GM21423 (cell line): ENCODE results near the gene ADGRE1.

Experiments
- ATAC-seq: cut with Tn5 transposase; IDR thresholded peaks from one replicate; pipeline ENCODE4 v1.9.1; 2021; ENCODE audit warnings: mild to moderate bottlenecking, moderate library complexity; ENCODE audit not compliant: unreplicated experiment

Gene ADGRE1

GRCh38 chr19:6873708-6874431, 13.5 kb upstream of the ADGRE1 start:
- no peak for ATAC-seq

DNA sequence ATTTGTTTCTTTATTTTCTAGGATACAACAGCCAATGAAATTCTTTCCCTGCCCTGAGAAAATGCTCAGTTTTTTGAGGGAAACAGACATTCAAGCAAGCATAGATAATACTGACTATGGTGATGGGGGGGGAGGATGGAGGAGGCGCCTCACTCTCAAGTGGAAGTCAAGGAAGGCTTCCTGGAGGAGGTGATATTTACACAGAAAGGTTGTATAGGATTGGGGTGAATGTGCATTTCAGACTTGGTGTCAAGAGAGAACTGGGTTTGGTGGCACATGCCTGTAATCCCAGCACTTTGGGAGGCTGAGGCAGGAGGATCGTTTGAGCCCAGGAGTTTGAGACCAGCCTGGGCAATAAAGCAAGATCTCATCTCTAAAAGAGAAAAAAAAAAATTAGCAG, 12.2 kb upstream of the ADGRE1 start:
- no peak for ATAC-seq

DNA sequence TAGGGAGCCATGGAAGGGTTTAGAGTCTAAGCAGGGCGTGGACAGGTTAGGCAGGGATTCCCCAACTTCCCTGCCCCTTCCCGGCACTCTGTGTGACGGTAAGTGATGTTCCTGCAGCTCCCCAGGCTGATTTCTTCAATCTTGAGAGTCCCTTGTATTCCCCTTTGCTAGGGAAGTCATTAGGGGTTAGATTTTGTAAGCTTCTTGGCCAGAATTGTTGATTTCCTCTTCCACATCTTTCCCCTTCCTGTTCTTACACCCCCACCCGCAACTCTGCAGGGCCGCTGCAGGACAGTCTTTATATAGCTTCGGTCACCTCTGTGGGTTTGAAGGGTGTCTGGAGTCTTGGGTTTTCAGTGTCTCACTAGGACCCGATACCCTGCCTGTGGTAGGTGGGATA, 10.6 kb upstream of the ADGRE1 start:
- ATAC-seq, result no peak

- ATAC-seq, result no peak
Measured at GRCh38 chr19:6877766-6878165, 9.6 kb upstream of the ADGRE1 start.

DNA sequence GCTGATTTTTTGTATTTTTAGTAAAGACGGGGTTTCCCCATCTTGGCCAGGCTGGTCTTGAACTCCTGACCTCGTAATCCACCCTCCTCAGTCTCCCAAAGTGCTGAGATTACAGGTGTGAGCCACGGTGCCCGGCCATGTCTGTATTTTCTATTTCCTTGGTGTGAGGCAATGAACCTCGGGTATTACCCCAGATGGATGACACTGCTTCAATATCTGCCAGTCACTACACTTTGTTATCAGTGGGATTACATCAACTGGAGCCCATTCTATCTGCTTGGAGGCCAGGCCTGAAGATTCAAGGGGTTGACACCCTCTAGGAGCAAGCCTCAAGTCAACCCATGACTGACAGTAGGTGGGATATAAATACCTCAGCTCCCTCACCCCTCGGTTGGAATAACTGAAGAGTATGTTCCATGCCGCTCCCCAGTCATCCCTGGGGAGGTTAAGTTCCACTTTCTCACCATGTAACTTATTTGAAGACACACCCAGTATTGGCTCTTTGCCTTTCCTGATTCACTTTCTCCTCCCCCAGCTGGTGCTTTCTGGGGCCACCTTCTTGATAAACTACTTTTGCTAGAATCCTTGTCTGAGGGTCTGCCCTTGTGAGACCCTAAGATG, 992 bp upstream of the ADGRE1 start:
- ATAC-seq, result no peak

- no peak for ATAC-seq
Measured at GRCh38 chr19:6888967-6889366, 1.6 kb downstream of the ADGRE1 start.

DNA sequence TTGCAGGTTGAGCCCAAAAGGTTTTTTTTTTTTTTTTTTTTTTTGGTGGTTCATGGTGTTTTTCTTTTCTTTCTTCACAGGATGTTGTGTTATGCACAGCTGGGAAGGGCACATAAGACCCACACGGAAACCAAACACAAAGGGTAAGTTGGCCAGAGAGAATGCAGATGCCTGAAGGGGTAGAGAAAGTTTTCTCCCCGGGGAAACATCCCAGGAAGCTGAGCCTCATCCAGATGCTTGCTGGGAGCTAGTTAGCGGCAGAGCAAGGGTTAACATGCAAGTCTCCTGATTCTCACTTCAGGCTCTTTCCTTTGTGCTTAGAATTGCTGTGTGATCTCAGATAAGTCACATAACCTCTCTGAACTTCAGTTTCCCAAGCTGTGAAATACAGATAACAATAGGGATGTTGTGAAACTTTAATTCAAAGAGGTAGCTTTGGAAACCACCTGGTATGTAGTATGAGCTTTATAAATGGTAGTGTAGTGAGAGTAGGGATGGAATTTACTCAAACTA, 3.1 kb downstream of the ADGRE1 start:
- no peak for ATAC-seq

DNA sequence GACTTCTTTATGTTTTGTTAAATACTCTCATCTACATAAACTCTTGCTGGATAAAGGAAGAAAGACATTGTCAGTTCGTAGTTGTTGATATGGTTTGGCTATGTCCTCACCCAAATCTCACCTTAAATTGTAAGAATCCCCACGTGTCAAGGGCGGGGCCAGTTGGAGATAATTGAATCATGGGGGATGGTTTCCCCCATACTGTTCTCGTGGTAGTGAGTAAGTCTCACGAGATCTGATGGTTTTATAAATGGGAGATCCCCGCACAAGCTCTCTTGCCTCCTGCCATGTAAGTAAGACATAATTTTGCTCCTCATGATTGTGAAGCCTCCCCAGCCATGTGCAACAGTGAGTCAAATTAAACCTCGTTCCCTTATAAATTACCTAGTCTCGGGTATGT, 3.6 kb downstream of the ADGRE1 start:
- no peak for ATAC-seq

DNA sequence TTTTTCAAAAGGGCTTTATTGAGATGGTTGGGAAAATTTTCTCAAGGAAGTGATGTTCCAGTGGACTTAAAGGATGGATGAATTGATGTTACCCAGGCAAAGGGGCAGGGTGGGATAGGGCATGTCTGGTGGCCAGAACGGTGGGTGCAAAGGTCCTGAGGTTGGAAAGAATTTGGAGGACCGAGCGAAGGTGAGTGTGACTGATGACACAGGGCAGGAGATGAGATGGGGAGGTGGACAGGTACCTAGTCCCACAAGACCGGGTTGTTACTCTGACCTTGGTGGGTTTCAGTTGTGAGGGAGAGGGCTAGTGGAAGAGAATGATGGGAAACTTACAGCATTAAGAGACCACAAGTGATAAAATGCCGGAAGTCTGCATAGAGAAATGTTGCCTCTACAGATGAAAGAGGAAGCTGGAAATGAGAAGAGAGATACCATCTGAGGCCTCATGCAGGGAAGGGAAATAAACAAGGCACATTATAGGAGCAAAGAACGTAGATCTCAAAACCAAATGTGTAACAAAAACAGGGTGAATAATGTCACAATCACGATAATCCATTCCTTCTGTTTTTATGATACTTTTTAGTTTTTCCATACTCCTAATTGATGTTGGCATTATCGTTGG, 4.5 kb downstream of the ADGRE1 start:
- ATAC-seq, result no peak

DNA sequence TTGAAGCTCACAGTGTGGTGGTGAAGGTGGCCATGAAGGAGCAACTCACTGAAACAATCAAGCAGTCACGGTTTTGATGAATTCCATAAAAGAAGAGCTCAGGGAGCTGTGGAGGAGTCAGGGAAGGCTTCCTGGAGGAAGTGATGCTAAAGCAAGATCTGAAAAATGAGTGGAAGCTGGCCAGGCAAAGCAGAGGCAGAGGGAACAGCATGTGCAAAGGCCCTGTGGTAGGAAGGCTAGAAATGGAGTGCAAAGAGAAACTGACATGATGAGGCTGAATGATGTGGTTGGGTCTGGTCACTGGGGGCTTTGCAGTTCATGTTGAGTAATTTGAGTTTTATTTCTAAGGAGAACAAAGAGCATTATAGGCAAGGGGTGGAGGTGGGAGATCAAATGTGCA, 6.9 kb downstream of the ADGRE1 start:
- ATAC-seq, result no peak

DNA sequence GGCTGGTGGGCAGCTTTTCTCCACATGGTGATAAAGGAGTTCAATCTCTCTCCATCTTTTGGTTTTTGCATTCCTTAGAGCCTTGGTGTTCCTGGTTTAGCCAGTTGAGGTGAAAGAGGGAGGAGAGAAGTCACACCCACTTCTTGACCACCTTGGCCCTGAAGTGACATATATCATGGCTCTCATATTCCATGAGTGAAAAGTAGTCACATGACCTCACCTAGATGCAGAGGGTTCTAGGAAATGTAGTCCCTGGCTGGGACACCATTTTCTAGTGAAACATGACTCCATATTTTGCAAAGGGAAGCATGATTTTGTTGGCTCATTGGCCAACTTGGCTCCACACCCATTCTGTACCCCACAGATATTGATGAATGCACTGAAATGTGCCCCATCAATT, 16.1 kb downstream of the ADGRE1 start:
- ATAC-seq, result no peak

- ATAC-seq, result no peak
Measured at GRCh38 chr19:6906559-6907060, 19.2 kb downstream of the ADGRE1 start.

- ATAC-seq, result no peak
Measured at GRCh38 chr19:6911523-6911922, 24.1 kb downstream of the ADGRE1 start.

DNA sequence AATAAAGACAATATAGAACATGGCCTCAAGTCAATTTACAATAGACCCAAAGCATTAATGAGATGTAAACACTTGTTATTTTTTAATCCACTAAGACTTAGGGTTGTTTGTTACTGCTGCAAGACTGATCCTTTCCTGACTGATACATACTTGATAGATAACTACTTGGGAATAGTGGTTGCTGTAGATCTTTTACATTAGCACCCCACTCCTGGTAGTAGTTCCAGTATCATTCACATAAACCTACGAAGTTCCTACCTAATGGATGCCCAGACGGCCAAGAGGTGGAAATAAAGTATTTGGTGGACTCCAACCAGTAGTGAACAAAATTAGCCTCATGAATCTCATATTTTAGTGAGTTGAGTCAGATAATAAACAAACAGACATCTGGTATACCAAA, 26.9 kb downstream of the ADGRE1 start:
- no peak for ATAC-seq

- no peak for ATAC-seq
Measured at GRCh38 chr19:6916952-6917351, 29.6 kb downstream of the ADGRE1 start.

DNA sequence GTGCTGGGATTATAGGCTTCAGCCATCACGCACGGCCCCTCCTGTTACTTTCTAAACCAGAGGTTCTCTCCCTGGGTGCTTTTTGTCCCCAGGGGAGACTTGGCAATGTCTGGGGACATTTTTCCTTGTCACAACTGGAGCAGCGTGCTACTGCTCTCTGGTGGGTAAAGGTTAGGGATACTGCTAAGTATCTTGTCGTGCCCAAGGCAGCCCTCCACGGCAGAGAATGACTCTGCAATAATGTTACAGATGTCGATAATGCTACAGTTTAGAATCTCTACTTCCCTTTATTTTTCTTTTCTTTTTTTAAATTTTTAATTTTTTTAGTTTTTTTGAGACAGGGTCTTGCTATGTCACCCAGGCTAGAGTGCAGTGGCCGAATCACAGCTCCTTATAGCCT, 38.0 kb downstream of the ADGRE1 start:
- no peak for ATAC-seq

- no peak for ATAC-seq
Measured at GRCh38 chr19:6925801-6926751, 38.7 kb downstream of the ADGRE1 start.

DNA sequence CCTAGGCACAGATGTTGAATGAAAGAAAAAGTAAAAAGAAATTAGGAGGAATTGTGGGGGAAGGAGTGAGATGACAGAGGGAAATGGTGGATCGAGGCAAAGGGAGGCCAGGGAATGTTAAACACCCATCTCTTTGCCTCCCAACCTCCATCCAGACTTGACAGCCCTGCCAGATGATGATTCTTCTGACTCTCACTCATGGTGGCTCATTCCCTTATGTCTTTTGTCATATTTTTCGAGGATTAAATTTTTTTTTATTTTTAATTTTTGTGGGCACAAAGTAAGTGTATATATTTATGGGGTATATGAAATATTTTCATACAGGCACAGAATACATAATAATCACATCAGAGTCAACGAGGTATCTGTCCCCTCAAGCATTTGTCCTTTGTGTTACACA, 42.8 kb downstream of the ADGRE1 start:
- ATAC-seq, result no peak

DNA sequence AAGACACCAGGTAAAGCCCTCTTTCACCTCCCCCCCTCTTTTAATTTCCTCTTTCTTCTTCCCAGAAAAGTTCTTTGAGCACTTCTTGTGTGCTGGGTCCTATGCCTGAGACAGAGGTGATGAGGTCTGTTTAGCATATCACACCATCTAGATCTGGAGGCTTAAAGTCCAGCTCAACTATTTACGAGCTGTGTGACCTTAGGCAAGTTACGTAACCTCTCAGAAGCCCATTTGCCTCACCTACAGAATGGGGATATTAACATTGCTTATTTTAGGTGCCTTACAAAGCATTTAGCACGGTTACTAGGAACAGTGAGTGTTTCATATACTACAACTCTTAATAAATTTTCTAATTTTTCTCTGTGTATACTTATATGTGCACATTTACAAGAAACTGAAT, 47.7 kb downstream of the ADGRE1 start:
- ATAC-seq, result no peak

DNA sequence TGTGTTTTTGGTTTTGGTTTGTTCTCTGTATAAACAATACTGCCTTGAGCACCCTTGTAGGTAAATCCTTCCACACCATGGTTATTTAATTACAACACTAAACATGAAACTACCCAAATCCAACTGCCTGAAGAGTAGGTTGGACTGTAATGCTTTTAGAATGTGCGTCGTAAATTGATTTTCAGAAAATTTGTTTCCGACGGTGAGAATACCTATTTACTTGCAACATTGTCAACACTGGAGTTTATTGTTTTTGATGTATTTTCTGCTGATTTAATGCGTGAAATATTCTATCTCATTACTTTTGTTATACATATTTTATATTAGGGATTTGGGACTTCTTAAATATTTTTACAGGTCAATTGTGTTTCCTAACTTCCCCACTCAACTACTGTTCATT, 48.2 kb downstream of the ADGRE1 start:
- ATAC-seq, result no peak

GRCh38 chr19:6945733-6946132, 58.4 kb downstream of the ADGRE1 start:
- no peak for ATAC-seq
